Suprapubic skin (tissue), 4 donors: ENCODE data around the gene TBC1D22A. TPM values are rescaled to one million over a fixed set of nuclear protein-coding genes. Genes with fewer than 3 reads are reported as not detected.

Experiments
- DNase-seq, 2 donors: peaks; one replicate each; pipeline ENCODE4 v3.0.0-alpha.2; 2019; ENCODE audit warnings: low spot score in 2 of 2
- H3K27ac ChIP-seq: fragments of 200-600 bp; sonication (generic); one replicate; pipeline ENCODE4 v1.5.1; 2019
- H3K27me3 ChIP-seq: fragments of 200-600 bp; sonication (generic); one replicate; pipeline ENCODE4 v1.5.1; 2019
- H3K36me3 ChIP-seq: fragments of 200-600 bp; sonication (generic); one replicate; pipeline ENCODE4 v1.5.1; 2019
- H3K4me1 ChIP-seq: fragments of 200-600 bp; sonication (generic); one replicate; pipeline ENCODE4 v1.5.1; 2019
- H3K4me3 ChIP-seq: fragments of 200-600 bp; sonication (generic); one replicate; pipeline ENCODE4 v1.5.1; 2019; ENCODE audit warnings: mild to moderate bottlenecking
- H3K9me3 ChIP-seq: fragments of 200-600 bp; sonication (generic); one replicate; pipeline ENCODE4 v1.5.1; 2019
- EP300 ChIP-seq: sonication (generic); formaldehyde crosslinking; IDR thresholded peaks from one replicate; pipeline ENCODE4 v1.6.1; 2017; ENCODE audit warnings: antibody characterized with exemption
- POLR2A ChIP-seq, 2 donors: fragments of 450-650 bp; IDR thresholded peaks; one replicate each; pipeline ENCODE4 v1.6.1; 2017; ENCODE audit warnings: antibody characterized with exemption in 2 of 2, mild to moderate bottlenecking in 2 of 2, moderate library complexity in 2 of 2
- POLR2AphosphoS5 ChIP-seq, 3 donors: sonication (generic); formaldehyde crosslinking; IDR thresholded peaks; one replicate each; pipeline ENCODE4 v1.6.1; 2017; ENCODE audit warnings: antibody characterized with exemption in 3 of 3
- WGBS: methylation state at CpG from one replicate; pipeline ENCODE4 v1.1.5; 2018; 5-methylcytosine and 5-hydroxymethylcytosine counted together
- total RNA-seq, 4 donors: library from RNA; depleted of rRNA; stranded (reverse); fragments of >200 nt; gene quantifications; one replicate each; pipeline ENCODE4 v1.1.0, GENCODE V29; 2016
- TF ChIP-seq, protein P1 (sequence below), 2 donors: fragments of 200-600 bp in 1 of 2; fragments of 450-650 bp in 1 of 2; sonication (generic) in 1 of 2; IDR thresholded peaks; one replicate each; pipeline ENCODE4 v1.5.1; 2016 to 2019; ENCODE audit warnings: antibody characterized with exemption in 2 of 2, mild to moderate bottlenecking in 1 of 2, moderate library complexity in 1 of 2

TBC1D22A gene
- total RNA-seq, 4 donors from 2014 or later: 24.8 to 43.2 (median 35.4) TPM

DNA sequence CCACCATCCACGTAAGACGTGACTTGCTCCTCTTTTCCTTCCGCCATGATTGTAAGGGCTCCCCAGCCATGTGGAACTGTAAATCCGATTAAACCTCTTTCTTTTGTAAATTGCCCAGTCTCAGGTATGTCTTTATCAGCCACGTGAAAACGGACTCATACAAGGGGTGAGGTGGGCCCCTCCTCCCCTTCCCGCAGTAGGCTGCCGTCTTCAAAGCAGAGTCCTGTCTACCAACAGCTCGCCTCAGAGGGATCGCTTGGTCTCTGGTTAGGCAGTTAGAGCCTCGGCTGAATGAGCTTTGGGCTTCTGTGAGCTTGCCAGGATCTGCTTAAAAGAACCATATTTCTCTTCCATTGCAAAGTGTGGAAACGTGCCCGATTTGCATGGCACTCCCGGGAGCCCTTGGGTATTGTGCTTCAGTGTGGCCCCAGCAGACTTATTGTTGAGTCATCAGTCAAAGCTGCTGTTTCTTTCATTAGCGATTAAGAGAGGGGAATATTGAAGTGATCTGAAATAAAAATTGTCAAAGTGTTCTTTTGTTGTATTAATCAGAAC lies 338.3 kb downstream of the TBC1D22A start:
- no peak overlapping the region for H3K27ac ChIP-seq
- no peaks in the 10 kb centered on the region for H3K36me3 ChIP-seq
- H3K4me1 ChIP-seq: no peaks in the 10 kb centered on the region
- H3K4me3 ChIP-seq: no peak overlapping the region
- DNase-seq: no peak
- no peaks in the 10 kb centered on the region for H3K27me3 ChIP-seq
- WGBS: 87% methylated on average over 15 of the region's 15 CpGs
- TF ChIP-seq POLR2AphosphoS5 (IDR thresholded peaks at IDR 0.05): no peak
- TF ChIP-seq, protein P1, sequence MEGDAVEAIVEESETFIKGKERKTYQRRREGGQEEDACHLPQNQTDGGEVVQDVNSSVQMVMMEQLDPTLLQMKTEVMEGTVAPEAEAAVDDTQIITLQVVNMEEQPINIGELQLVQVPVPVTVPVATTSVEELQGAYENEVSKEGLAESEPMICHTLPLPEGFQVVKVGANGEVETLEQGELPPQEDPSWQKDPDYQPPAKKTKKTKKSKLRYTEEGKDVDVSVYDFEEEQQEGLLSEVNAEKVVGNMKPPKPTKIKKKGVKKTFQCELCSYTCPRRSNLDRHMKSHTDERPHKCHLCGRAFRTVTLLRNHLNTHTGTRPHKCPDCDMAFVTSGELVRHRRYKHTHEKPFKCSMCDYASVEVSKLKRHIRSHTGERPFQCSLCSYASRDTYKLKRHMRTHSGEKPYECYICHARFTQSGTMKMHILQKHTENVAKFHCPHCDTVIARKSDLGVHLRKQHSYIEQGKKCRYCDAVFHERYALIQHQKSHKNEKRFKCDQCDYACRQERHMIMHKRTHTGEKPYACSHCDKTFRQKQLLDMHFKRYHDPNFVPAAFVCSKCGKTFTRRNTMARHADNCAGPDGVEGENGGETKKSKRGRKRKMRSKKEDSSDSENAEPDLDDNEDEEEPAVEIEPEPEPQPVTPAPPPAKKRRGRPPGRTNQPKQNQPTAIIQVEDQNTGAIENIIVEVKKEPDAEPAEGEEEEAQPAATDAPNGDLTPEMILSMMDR (IDR thresholded peaks at IDR 0.05): no peak
- no peak for TF ChIP-seq EP300
- TF ChIP-seq POLR2A (IDR thresholded peaks at IDR 0.05): no peak
- H3K9me3 ChIP-seq: no peaks in the 10 kb centered on the region

DNA sequence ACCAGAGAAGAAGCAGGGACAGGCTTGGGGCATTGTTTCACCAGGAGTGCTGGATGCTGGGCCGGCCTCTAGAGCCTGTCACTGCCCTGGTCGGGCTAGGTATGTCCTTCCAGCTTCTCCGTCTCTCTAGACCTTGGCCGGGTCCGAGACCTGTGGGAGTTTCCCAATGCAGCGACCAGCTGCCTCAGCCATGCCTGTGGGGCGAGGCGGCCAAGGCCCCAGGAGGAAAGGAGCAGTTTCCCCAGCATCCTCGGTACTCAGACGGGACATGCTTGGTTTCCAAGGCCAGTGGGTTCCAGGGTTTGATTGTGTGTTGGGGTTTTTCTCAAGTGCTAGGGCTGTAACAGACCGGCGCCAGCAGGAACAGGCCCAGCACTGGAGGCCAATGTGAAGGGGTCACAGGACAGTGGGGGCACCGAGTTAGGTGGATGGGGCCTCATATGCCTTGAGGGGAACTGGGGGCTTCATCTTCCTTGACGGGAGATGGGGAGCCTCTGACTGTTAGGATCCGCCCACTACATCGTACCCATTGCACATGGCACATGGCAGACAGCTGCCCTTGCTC lies 339.0 kb downstream of the TBC1D22A start:
- H3K27ac ChIP-seq: no peak overlapping the region
- no peaks in the 10 kb centered on the region for H3K9me3 ChIP-seq
- H3K36me3 ChIP-seq: no peaks in the 10 kb centered on the region
- DNase-seq: peak in 1 of 2 donors; percentile 67
- H3K27me3 ChIP-seq: no peaks in the 10 kb centered on the region
- H3K4me3 ChIP-seq: no peak overlapping the region
- WGBS: 89% methylated on average over 7 of the region's 16 CpGs
- no peaks in the 10 kb centered on the region for H3K4me1 ChIP-seq
- TF ChIP-seq EP300 (no peak), POLR2A (IDR thresholded peaks at IDR 0.05) (no peak), POLR2AphosphoS5 (IDR thresholded peaks at IDR 0.05) (no peak)
- TF ChIP-seq, protein P1 (IDR thresholded peaks at IDR 0.05): no peak

DNA sequence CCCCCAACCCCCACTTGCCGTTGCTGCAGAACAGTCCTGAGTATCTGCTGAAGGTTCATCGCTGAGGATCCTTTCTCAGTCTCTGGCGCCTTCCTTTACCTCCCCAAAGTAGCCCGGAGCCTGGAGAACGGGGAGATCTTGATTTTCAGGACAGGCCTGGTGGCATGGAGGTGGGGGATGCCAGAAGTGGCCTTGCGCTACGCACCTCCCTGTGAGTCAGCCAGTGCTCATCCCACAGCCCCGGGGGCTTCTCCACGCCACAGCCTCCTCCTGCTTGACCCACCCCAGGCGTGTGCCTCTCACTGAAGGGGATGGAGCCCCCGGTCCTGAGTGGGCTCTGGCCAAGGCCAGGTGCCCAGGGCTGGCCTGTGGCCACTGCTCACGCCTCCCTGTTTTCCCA lies 339.6 kb downstream of the TBC1D22A start:
- Histone ChIP-seq H3K4me1 (no peaks in the 10 kb centered on the region), H3K27ac (no peak overlapping the region), H3K36me3 (no peaks in the 10 kb centered on the region), H3K4me3 (no peak overlapping the region), H3K9me3 (no peaks in the 10 kb centered on the region), H3K27me3 (no peaks in the 10 kb centered on the region)
- TF ChIP-seq POLR2AphosphoS5 (IDR thresholded peaks at IDR 0.05) (no peak), EP300 (no peak)
- TF ChIP-seq, protein P1 (IDR thresholded peaks at IDR 0.05): no peak
- peak in 1 of 2 donors; percentile 63 for DNase-seq
- 92% methylated on average over 12 of the region's 12 CpGs for WGBS

DNA sequence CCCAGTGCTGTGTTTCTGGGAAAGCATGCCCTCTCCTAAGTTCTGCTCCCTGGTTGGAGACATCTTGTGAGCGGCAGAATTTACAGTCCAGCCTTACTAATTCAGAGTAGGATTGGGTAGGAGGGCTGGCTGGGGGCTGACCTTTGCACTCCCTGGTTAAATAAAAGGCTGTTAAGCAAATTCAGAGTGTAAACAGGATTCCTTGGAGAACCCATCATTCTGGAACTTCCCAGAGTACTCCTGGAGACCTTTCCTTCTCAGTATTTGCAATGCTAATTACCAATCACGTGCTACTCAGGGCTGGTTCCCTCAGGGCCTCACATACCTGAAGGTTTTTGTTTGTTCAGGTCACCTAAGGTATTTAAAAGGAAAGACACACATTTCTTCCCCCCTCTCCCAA lies 340.2 kb downstream of the TBC1D22A start:
- H3K4me3 ChIP-seq: no peak overlapping the region
- no peak overlapping the region for H3K27ac ChIP-seq
- 73% methylated on average over 2 of the region's 2 CpGs for whole genome bisulfite sequencing
- no peaks in the 10 kb centered on the region for H3K36me3 ChIP-seq
- DNase-seq: peak in 1 of 2 donors; percentile 18
- no peaks in the 10 kb centered on the region for H3K9me3 ChIP-seq
- no peaks in the 10 kb centered on the region for H3K27me3 ChIP-seq
- H3K4me1 ChIP-seq: no peaks in the 10 kb centered on the region
- TF ChIP-seq EP300 (no peak), POLR2AphosphoS5 (IDR thresholded peaks at IDR 0.05) (no peak), POLR2A (IDR thresholded peaks at IDR 0.05) (no peak)
- TF ChIP-seq, protein P1 (IDR thresholded peaks at IDR 0.05): no peak

- Histone ChIP-seq H3K4me1 (no peaks in the 10 kb centered on the region), H3K9me3 (no peaks in the 10 kb centered on the region), H3K27me3 (no peaks in the 10 kb centered on the region), H3K4me3 (no peak overlapping the region), H3K27ac (no peak overlapping the region), H3K36me3 (no peaks in the 10 kb centered on the region)
- DNase-seq: no peak
- TF ChIP-seq EP300: no peak
- TF ChIP-seq, protein P1 (IDR thresholded peaks at IDR 0.05): no peak
- TF ChIP-seq POLR2A (IDR thresholded peaks at IDR 0.05): no peak
- TF ChIP-seq POLR2AphosphoS5 (IDR thresholded peaks at IDR 0.05): no peak
- 91% methylated on average over 4 of the region's 4 CpGs for WGBS
Observed at GRCh38 chr22:47105085-47105484, 342.6 kb downstream of the TBC1D22A start.
